Amniotic stem cell (primary cell): ENCODE data around the gene PRKD1.

ENCODE experiments used
- DNase-seq: peaks from one replicate; lab custom pipeline; 2025; lab: John Stamatoyannopoulos, UW

PRKD1 gene

DNA sequence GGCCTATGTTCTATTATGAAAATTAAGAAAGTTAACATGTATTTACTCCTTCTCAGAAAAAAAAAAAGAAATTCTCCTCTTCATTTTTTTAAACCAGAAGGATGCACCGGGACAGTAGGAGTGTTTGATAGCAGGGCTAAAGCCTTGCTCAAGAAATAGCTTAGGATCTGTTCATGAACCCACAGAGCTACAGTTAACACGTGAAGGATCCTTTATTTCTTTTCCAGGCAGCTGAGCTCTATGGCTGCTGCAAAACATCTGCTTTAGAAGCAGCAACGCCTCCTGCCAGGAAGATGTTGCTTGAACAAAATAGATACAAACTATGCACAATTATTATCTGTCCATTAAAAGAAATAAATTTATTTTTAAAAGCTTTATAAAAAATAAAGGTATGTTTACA lies 254.8 kb downstream of the PRKD1 start:
- DNase-seq: no peak

DNA sequence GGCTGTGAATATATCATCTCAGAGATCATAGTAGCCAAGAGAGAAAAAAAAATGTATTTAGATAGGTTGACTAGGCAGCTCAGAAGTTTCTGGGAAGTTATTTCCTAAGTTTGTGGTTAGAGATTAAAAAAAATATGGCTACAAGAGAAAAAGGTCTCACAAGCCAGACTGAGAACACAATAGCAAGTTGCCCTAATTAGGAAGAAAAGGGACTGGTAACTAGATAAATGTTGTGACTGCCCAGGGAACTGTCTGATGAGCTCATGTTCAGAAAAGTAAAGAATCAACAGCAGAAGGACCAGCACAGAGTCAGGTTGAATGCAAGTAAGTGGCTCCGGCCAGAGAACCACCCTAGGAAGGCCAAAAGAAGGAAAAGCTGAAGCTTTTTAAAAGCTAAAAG lies 256.6 kb downstream of the PRKD1 start:
- DNase-seq: no peak

DNA sequence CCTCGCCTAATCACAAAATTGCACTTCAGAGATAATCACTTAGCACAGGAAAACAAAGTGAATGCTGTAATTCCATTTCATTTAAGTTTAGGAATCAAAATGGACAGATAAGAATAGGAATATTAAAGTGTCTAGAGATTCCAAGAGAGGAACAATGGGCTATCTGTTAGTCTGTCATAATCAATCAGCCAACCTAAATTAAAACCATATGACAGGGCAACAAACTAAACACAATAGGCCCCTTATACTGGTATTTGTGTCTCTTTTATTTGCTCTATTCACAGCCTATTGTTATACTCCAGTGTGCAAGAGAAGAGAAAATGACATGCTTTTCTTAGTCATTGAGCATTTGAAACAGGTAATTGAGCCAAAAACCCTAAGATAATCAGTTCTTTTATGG lies 259.4 kb downstream of the PRKD1 start:
- no peak for DNase-seq

DNA sequence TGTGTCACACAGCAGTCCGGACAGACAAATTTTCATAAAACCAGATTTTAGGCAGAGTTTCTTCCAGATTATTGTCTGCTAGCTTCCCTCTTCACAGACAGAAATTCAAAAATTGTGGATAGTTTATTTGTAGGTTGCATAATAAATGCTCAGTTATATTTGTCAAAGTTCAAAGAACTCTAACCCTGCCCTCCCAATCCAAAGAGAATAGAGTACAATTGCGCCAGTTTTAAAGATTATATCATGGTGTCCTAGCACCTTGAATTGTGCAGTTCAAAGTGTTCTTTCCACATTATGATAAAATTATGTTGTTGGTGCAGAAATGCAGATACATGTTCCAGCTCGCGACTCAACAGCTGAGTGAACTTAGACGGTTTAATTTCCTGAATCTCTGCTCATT lies 263.1 kb downstream of the PRKD1 start:
- DNase-seq: no peak

DNA sequence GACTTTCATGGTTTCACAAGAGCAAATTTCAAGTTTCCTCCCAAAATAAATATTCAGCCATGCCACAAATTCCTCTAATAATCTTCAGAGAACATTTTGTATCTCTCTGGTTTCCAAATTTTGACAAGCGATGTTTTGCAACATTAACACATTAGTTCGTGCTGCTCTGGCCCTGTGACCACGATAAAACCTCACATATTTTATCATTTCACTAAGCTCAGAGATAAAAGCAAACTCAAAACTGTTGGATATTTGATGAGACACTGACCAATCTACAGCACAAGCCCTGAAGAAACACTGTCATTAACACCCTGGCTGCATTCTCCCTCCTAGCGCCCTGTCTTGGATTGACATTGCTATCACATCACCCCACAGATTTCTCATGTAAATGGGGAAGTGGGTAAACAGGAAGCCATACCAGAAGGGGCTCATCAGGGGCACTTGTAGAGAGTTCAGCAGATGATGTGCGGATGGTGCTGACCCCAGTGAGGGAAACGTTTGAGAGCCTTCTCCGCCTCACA lies 264.3 kb downstream of the PRKD1 start:
- no peak for DNase-seq

DNA sequence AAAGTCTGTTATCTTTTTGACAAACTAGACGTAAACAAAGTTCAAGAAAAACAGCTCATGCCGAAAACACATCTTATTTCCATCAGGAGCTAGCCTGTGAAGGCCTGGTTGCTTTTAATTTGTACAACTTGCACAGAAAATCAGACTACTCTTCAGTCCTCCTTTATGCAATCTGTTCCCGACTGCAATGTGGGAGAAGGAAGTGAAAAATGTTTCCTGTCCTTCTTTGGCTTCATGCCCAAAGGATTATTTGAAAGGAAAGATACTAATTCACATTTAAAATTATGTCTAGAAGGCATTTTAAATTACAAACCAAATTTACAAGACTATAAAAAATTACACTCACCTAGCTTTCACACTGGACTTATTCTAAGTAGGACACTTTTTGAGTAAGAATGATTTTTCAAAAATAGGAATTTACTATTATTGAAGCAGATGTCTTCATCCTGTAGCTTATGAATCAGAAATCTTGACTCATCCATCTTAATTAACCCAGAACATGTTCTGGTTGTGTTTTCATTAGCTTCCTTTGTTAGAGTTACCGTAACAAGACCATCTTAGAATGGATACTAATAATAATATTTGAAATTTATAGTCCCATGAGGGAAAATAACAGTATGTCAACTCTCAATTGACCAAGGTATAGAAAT lies 272.6 kb downstream of the PRKD1 start:
- no peak for DNase-seq

DNA sequence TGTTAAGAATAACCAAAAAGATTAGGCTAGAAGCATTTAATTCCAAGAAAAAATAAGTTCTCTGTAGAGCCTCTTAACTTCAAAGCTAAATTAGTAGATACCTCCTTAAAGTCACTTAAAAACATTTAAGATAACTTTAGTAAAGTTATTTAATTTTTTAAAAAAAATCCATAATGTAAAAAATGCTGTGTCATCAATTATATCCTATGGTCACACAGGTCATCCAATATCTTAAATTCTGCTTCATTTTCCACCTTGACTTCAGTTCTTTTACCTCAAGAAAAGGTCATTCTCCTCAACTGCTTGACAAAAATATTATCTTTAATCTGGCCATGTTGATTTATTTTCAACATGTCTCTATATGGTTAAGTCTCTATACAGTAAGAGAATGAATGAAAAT lies 274.3 kb downstream of the PRKD1 start:
- no peak for DNase-seq

DNA sequence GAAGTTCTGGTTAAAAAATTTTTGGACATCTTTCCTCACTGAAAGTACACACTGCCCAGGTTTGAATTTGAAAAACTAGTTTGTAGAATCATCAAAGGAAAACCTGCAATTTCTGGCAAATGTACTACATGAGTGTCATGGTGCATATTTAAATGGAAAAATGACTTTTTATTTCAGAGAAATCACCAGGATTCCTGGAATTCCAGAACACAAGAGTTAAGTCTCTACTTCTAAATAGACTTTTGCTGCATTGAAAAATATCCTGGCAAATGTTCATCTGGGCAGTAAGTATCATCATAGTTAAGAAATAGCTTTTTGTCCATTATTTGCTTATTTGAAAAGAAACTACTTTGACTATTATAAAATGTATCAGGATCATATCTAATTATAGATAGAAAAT lies 275.1 kb downstream of the PRKD1 start:
- DNase-seq: no peak

DNA sequence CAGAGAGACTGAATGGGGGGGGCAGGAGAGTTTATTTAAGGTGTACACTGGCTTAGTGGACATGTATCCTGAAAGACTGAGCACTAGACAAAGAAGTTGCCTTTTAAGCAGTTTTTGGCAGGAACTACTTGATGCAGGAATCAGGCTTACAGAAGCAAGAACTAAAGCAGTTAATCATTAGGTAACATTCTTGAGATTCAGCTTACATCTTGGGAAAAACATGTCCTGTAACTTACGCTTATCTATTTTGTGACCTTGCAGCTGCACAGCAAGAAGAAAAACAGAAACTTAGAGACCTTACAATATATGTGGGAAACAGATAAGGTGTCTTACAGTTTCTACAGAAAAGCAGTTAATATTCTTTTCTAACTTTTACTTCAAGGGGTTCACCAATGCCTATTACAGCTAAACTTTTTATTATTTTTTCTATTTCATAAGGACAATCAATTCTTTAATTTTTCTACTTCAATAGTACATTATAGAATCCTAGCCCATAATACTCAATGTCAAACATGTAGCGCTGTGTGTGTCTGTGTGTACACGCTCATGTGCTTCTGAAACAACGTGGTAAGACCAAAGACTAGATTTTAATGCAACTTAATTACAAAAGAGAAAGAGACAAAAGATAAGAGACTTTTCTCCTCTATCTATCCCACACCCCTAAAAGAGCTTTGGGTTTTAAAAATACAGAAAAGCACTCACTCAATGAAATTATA lies 276.9 kb downstream of the PRKD1 start:
- no peak for DNase-seq

DNA sequence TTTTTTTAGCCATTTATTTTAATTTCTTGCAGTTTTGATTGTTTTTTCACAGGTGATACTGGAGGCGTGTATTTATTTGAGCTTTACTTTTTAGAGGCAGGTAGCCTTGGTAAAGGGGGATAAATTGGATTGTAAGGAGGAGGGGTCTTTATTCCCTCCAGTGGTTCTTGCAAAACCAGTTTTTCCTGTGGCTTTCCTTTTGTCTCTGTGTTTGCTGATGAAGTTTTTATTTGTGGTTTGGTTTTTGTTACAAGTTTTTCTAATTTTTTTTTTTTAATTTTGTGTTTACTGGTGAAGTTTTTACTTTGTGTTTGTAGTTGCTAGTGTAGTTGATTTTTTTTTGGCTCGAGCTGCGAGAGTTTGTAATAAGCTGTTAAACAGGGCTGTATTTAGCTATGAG lies 278.5 kb downstream of the PRKD1 start:
- DNase-seq: no peak

DNA sequence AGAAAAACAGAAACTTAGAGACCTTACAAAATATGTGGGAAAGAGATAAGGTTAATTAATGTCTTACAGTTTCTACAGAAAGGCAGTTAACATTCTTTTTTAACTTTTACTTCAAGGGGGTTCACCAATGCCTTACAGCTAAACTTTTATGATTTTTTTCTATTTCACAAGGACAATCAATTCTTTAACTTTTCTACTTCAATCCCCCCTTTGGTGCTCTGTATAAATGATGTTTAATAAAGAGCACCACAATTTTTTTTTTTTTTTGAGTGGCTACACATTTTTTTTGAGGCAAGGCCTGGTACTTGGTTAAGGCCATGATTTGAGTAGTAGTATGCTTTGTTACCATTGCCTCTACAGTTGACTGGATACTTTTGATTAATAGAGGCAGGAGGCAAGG lies 279.6 kb downstream of the PRKD1 start:
- DNase-seq: no peak

DNA sequence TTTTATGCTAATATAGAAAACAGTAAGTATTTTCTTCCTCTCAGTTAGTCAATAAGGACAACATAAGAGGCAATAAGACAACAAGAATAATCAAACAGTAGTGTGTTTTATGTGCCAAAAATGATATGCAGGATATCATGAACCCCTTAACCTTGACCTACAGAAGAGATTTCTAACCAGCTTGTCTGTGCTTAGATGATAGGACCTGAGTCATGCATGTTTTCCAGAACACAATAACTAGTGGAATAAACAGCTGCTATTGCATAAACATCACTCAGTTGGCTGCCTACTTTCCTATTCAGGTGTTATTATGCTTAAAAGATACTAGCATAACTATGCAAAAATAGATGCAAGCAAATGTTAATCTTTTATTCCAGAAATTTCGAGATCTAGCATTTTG lies 282.5 kb downstream of the PRKD1 start:
- DNase-seq: no peak

DNA sequence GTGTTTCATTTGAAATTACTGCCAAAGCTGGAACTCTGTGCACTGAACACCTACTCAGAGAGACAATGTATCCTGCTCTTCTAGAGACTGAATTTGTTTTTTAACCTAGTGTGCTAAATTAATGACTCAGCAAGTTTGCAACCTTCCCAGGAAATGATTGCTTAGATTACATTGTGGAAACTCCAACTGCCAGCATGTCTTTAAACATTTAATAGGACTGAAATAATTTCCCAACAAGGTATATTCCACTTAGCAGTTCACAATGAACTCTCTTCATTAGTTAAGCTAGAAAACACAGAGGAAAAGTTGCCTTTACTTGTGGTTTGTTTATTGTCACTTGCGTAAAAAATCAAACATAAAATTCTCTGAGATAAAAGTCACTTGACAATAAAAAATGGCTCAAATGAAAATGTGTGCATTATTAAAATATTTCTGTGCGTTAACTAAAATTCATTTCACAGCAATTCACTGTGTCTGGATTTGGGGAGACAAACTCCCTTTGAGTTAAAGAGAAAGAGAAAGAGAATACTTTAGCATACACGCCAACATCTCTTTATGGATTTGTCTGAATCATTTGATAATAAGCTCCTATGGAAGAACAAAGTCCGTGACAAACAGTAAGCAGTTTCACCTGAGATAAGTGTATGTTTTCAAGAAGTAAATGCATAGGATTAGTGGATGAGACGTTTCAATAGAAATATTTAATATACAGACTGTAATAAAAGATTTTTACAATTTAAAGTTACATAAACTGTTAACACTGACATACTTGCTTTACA lies 284.0 kb downstream of the PRKD1 start:
- no peak for DNase-seq

DNA sequence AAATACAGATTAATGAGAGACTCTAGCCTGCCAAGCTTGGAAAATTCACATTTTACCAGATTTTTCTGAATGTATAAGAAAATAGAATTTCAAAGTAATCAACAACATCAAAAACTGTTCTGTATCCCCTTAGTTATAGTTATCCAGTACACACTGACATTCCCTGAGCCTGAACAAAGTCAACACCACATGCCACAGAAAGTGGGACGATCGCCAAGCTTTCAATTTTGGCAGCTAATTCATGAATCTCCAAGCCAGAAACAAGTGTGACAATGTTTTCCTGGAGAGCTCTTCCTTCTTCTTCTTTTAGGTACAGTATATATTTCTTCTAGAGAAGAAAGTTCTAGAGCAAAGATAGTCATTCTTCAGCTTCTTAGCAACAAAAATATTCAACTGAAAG lies 290.2 kb downstream of the PRKD1 start:
- DNase-seq: no peak

DNA sequence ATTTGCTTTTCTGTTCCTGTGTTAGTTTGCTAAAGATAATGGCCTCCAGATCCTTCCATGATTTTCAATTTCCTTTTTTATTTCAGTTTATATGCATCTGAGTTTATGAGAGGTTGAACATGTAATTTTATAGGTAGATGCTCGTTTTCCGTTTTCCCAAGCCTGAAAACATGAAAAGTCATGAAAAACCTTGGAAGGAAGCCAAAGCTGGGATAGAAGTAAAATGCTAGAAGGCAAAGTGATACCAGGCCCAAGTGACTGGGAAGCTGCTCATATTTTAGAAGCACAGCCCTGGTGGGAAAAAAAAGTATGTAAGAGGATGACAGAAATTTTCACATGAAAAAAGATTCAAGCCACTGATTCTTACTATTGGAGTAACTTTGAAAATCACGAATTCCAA lies 290.8 kb downstream of the PRKD1 start:
- DNase-seq: no peak

DNA sequence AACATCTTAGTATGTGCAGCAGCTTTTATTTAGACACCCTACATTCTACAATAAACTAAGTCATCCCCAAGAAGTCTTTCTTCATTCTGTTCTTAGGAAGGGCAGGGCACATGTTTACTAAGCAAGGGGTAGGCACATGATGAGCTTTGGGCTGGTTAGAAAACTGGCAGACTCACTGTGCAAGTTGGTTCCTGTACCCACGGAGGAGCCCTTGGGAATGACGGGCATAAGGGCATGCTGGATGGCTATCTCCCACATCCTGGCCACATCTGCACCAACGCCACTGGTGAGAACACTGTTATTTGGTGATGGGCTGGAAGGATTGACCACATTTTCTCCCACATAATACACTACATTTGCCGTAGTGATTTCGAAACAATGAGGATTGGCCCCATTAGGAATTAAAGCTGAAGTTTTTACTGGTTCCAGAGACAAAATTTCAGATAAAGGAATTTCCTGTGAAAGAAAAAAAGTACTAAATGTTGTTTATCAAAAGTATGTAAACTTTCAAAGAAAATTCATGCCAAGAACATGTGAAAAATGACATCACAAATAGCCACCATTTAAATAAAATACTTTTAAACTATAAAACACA lies 297.0 kb downstream of the PRKD1 start:
- DNase-seq: no peak

DNA sequence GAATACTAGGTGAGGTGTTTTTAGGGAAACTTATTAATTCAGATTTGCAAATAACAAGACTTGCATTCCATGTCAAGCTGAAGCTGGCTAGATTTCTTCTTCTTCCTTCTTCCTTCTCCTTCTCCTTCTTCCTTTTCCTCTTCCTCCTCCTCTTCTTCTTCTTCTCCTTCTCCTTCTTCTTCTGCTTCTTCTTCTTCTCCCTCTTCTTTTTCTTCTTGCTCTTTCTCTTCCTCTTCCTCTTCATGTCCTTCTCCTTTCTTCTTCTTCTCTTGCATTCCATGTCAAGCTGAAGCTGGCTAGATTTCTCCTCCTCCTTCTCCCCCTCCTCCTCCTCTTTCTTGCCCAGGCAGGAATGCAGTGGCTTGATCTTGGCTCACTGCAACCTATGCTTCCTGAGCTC lies 297.8 kb downstream of the PRKD1 start:
- no peak for DNase-seq

DNA sequence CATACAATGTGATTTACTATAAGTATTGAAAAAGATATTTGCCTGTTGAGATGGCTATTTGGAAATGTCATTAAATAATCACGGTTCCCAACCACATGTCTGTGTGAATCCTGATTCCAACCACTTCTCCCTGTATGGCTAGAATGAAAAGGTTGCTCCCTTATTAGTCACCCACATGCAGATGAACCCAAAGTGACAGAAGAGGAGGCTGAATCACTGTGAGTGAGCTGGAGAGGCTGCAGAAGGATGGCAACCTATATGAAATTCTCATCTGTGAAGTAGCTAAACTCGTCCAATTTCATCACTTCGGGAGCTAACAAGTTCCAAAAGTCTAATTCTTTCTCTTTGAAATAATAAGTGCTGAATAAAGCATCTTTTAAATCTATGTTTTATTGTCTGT lies 300.5 kb downstream of the PRKD1 start:
- no peak for DNase-seq

DNA sequence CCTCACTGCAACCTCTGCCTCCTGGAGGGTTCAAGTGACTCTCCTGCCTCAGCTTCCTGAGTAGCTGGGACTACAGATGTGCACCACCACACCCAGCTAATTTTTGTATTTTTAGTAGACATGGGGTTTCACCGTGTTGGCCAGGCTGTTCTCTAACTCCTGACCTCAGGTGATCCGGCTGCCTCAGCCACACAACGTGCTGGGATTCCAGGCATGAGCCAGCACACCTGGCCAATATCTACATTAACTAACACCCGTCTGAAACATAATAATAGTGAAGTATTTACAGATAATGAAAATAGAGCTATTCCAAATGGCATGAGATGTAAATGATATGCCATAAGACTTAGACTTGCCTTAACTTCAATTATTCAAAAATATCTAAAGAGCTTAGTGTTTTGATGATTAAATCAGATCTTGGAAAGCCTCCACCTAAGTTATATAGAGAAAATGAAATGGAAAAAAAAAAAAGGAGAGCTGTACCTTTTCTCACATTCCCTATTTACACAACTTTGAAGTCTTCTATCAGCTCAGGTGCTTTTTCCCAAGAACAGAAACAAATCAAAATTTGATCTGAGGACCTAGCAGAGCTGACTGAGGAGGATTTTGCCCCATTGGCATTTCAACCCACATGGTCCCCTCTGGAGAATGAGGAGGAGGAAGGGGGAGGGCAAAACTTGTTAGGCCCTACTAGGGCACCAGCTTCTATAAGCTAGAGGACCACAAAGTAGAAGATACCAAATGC lies 309.2 kb downstream of the PRKD1 start:
- no peak for DNase-seq

DNA sequence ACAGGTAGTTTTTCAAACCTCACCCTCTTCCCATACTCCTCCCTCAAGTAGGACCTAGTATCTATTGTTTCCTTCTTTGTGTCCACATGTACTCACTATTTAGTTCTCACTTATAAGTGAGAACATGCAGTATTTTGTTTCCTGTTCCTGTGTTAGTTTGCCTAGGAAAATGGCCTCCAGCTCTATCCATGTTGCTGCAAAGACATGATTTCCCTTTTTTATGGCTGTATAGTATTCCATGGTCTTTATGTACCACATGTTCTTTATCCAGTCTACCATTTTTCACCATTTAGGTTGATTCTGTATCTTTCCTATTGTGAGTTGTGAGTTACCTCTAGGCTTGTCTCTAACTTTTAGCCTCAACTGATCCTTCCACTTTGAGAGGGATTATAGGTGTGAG lies 310.7 kb downstream of the PRKD1 start:
- DNase-seq: no peak

DNA sequence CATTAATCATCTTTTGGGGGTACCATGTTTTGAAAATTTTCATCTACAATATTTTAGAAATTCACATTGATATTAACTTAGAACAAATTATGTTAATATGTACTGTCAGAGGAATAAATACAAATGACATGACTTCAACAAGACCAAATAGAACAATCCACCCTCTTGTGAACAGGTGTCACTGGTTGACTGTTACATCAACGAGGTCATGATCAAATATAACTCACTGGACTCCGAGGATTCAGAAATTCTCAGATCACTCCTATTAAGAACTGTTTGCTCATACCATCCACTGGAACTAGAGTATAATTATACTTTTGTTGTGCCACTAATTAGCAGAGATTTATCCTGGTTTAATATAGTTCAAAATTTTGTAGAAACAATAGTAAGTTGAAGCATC lies 318.8 kb downstream of the PRKD1 start:
- no peak for DNase-seq

DNA sequence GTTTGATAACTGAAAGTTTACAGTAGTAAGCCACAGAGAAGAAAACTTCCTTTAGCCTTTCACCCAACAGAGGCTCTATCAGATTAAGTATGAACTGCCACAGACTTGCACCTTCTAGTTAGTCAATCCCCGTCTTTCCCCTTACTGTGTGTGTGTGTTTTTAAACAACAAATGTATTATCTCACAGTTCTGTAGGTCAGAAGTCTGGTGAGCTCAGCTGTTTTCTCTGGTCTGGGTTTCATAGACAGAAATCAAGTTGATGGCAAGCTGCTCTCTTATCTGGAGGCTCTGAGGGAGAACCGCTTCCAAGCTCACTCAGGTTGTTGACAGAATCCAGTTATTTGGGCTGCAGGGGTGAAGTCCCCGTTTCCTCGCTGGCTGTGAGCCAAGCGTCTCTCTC lies 320.5 kb downstream of the PRKD1 start:
- no peak for DNase-seq
